Stimulated activated CD8-positive, alpha-beta memory T cell treated with anti-CD3 and anti-CD28 coated beads, Interleukin-12 subunit alpha, Interleukin-12 subunit beta, amount 100 ng/mL, for 24 hours (primary cell): Measurements from ENCODE around the gene ERCC1.

Experiments
- DNase-seq: peaks from one replicate; pipeline ENCODE4 v3.0.0-alpha.2; 2020; ENCODE audit errors: extremely low read depth

The ERCC1 gene

GRCh38 chr19:45364696-45365095 is 59.0 kb downstream of the ERCC1 start:
- DNase-seq = no peak

GRCh38 chr19:45363861-45364459 is 59.8 kb downstream of the ERCC1 start:
- DNase-seq = no peak

- no peak for DNase-seq
Observed at GRCh38 chr19:45362291-45362690, 61.4 kb downstream of the ERCC1 start.

- DNase-seq = no peak
Observed at GRCh38 chr19:45361608-45362007, 62.1 kb downstream of the ERCC1 start.

GRCh38 chr19:45358213-45358792 is 65.4 kb downstream of the ERCC1 start:
- DNase-seq = no peak

- DNase-seq = no peak
Observed at GRCh38 chr19:45357445-45357783, 66.3 kb downstream of the ERCC1 start.
